Stimulated activated CD4-positive, alpha-beta T cell treated with anti-CD3 and anti-CD28 coated beads, TNF-alpha, amount 100 ng/mL, for 4 hours (primary cell): ENCODE data around the gene LRRC41.
A peak's percentile ranks its signal among the peaks of the same experiment; 100 is the strongest.
"Not testable (repeated sequence)": the region's sequence is repeated elsewhere in the genome, so short reads cannot be mapped to it uniquely, and the experiment has no call there.

Experiments
- DNase-seq, 3 experiments: peaks; one replicate each; pipeline ENCODE4 v3.0.0-alpha.2; 2020; ENCODE audit warnings: low read depth in 3 of 3

Gene LRRC41

GRCh38 chr1:46303038-46303871 lies at the start of gene LRRC41, which contains the start of gene UQCRH:
TSS of gene LRRC41 (minus strand) at chr1:46303616. CDS start at chr1:46303322, 294 bp downstream.
TSS of gene UQCRH (plus strand) at chr1:46303698. CDS start at chr1:46303767, 69 bp downstream.
- DNase-seq = peak; percentile 82 to 89 (median 85)

GRCh38 chr1:46352363-46352762 lies 48.9 kb upstream of the LRRC41 start:
- DNase-seq = no peak

GRCh38 chr1:46345281-46345680 lies 41.9 kb upstream of the LRRC41 start:
- no peak for DNase-seq

GRCh38 chr1:46344481-46344880 lies 41.1 kb upstream of the LRRC41 start:
- DNase-seq = no peak

GRCh38 chr1:46343705-46344104 lies 40.3 kb upstream of the LRRC41 start:
- no peak for DNase-seq

GRCh38 chr1:46343351-46343695 lies 39.9 kb upstream of the LRRC41 start:
- DNase-seq = no peak

- no peak for DNase-seq
Measured at GRCh38 chr1:46342677-46343350, 39.4 kb upstream of the LRRC41 start.

GRCh38 chr1:46342084-46342656 lies 38.8 kb upstream of the LRRC41 start:
- no peak for DNase-seq

GRCh38 chr1:46341222-46342083 lies 38.0 kb upstream of the LRRC41 start:
- no peak for DNase-seq

GRCh38 chr1:46340404-46341221 lies 37.2 kb upstream of the LRRC41 start, which contains the start of gene NSUN4:
TSS of gene NSUN4 (plus strand) at chr1:46340807. CDS start at chr1:46340827, 20 bp downstream.
- DNase-seq = peak; percentile 66 to 74 (median 74)

- not testable (repeated sequence) for DNase-seq
Measured at GRCh38 chr1:46337409-46337808, 34.0 kb upstream of the LRRC41 start.

- no peak for DNase-seq
Measured at GRCh38 chr1:46335081-46335480, 31.7 kb upstream of the LRRC41 start.

- DNase-seq = no peak
Measured at GRCh38 chr1:46334030-46334384, 30.6 kb upstream of the LRRC41 start.

- DNase-seq = no peak
Measured at GRCh38 chr1:46333300-46334029, 30.0 kb upstream of the LRRC41 start.

- DNase-seq = not testable (repeated sequence)
Measured at GRCh38 chr1:46331786-46332540, 28.5 kb upstream of the LRRC41 start.

GRCh38 chr1:46330381-46330780 lies 27.0 kb upstream of the LRRC41 start:
- DNase-seq = not testable (repeated sequence)

GRCh38 chr1:46329807-46330206 lies 26.4 kb upstream of the LRRC41 start:
- DNase-seq = not testable (repeated sequence)

- DNase-seq = not testable (repeated sequence)
Measured at GRCh38 chr1:46328182-46328581, 24.8 kb upstream of the LRRC41 start.
